Smooth muscle cell (in vitro differentiated cells): ENCODE results near the gene FRRS1L. TPM values are rescaled to one million over a fixed set of nuclear protein-coding genes. Genes with fewer than 3 reads are reported as not detected.

Experiments
- DNase-seq: peaks from one replicate; lab custom pipeline; 2025; ENCODE audit not compliant: unreplicated experiment; lab: John Stamatoyannopoulos, UW
- H2AFZ ChIP-seq: fragments of 200-600 bp; sonication (generic); 2 replicates; pipeline ENCODE4 v1.6.0; 2016; ENCODE audit warnings: antibody characterized with exemption, low read depth, mild to moderate bottlenecking
- H3F3A ChIP-seq: fragments of 200-600 bp; sonication (generic); 2 replicates; pipeline ENCODE4 v1.6.0; 2017; ENCODE audit warnings: antibody characterized with exemption, low read depth
- H3K27ac ChIP-seq: fragments of 200-600 bp; sonication (generic); 2 replicates; pipeline ENCODE4 v1.5.1; 2016; ENCODE audit warnings: low read depth, mild to moderate bottlenecking
- H3K27me3 ChIP-seq: fragments of 200-600 bp; sonication (generic); 2 replicates; pipeline ENCODE4 v1.6.1; 2016; ENCODE audit warnings: low read depth, mild to moderate bottlenecking
- H3K36me3 ChIP-seq: fragments of 200-600 bp; sonication (generic); 2 replicates; pipeline ENCODE4 v1.5.1; 2016; ENCODE audit warnings: low read depth
- H3K4me1 ChIP-seq: fragments of 200-600 bp; sonication (generic); 2 replicates; pipeline ENCODE4 v1.5.1; 2016; ENCODE audit warnings: low read depth
- H3K4me2 ChIP-seq: fragments of 200-600 bp; sonication (generic); 2 replicates; pipeline ENCODE4 v1.6.0; 2016; ENCODE audit warnings: mild to moderate bottlenecking
- H3K4me3 ChIP-seq: fragments of 200-600 bp; sonication (generic); 2 replicates; pipeline ENCODE4 v1.5.1; 2016; ENCODE audit warnings: mild to moderate bottlenecking
- H3K79me2 ChIP-seq: fragments of 200-600 bp; sonication (generic); 2 replicates; pipeline ENCODE4 v1.6.0; 2016; ENCODE audit warnings: low read depth, mild to moderate bottlenecking
- H3K9ac ChIP-seq: fragments of 200-600 bp; sonication (generic); 2 replicates; pipeline ENCODE4 v1.6.0; 2016; ENCODE audit warnings: low read depth
- H3K9me3 ChIP-seq: fragments of 200-600 bp; sonication (generic); replicated peaks from 2 replicates; pipeline ENCODE4 v1.5.1; 2016; ENCODE audit warnings: low read depth
- H4K20me1 ChIP-seq: fragments of 200-600 bp; sonication (generic); 2 replicates; pipeline ENCODE4 v1.6.0; 2016; ENCODE audit warnings: low read depth
- CTCF ChIP-seq: fragments of 200-600 bp; sonication (generic); IDR thresholded peaks from 2 replicates; pipeline ENCODE4 v1.5.1; 2017; ENCODE audit warnings: borderline replicate concordance, mild to moderate bottlenecking, antibody characterized with exemption; ENCODE audit not compliant: insufficient read depth, poor library complexity, severe bottlenecking
- WGBS: methylation state at CpG from one replicate; pipeline ENCODE4 v1.1.7; 2016; ENCODE audit warnings: low lambda C conversion rate; 5-methylcytosine and 5-hydroxymethylcytosine counted together
- polyA plus RNA-seq: library from polyadenylated mRNA; unstranded; fragments of >200 nt; fragmentation: Nextera tagmentation; extraction: Ambion mirVana; gene quantifications from 2 replicates; pipeline ENCODE4 v1.2.1, GENCODE V29; 2016
- total RNA-seq: library from RNA; depleted of rRNA; stranded (reverse); fragments of >200 nt; gene quantifications from 2 replicates; pipeline ENCODE4 v1.2.3, GENCODE V29; 2014

The FRRS1L gene
- total and polyA plus RNA-seq, 2 experiments from 2014 or later = 0.36 TPM; not detected in 1

GRCh38 chr9:109159583-109159982 lies 7.5 kb downstream of the FRRS1L start:
- H2AFZ ChIP-seq = no peak overlapping the region
- H3K4me2 ChIP-seq = no peak overlapping the region
- DNase-seq = no peak
- no peak overlapping the region for H3K4me3 ChIP-seq
- no peaks in the 10 kb centered on the region for H4K20me1 ChIP-seq
- H3F3A ChIP-seq = no peaks in the 10 kb centered on the region
- no peaks in the 10 kb centered on the region for H3K79me2 ChIP-seq
- H3K9ac ChIP-seq = no peak overlapping the region
- no peak overlapping the region for H3K27ac ChIP-seq
- peaks cover 9% of the 10 kb centered on the region for H3K27me3 ChIP-seq
- H3K36me3 ChIP-seq = no peaks in the 10 kb centered on the region
- no peak for TF ChIP-seq CTCF
- H3K9me3 ChIP-seq = no peaks in the 10 kb centered on the region
- H3K4me1 ChIP-seq = no peaks in the 10 kb centered on the region
- WGBS = 98% methylated on average over 4 of the region's 4 CpGs

DNA sequence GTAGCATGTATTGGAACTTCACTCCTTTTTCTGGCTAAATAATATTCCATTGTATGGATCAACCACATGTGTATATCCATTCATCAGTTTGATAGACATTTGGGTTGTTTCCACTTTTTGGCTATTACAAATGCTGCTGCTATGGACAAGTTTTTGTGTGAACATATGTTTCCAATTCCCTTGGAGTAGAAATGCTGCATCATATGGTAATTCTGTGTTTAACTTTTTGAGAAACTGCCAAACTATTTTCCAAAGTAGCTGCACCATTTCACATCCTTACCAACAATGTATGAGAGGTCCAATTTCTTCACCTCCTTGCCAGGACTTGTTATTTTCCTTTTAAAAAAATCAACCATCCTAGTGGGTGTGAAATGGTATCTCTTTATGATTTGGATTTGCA lies 8.4 kb downstream of the FRRS1L start:
- H3K27ac ChIP-seq = no peak overlapping the region
- H3K4me3 ChIP-seq = no peak overlapping the region
- peaks cover 1% of the 10 kb centered on the region for H3K27me3 ChIP-seq
- DNase-seq = no peak
- no peak overlapping the region for H3K4me2 ChIP-seq
- H2AFZ ChIP-seq = no peak overlapping the region
- H3K9me3 ChIP-seq = no peaks in the 10 kb centered on the region
- no peak for TF ChIP-seq CTCF
- H3F3A ChIP-seq = no peaks in the 10 kb centered on the region
- no peak overlapping the region for H3K9ac ChIP-seq
- H3K4me1 ChIP-seq = no peaks in the 10 kb centered on the region
- no peaks in the 10 kb centered on the region for H4K20me1 ChIP-seq
- no peaks in the 10 kb centered on the region for H3K79me2 ChIP-seq
- H3K36me3 ChIP-seq = no peaks in the 10 kb centered on the region

- H3K27me3 ChIP-seq = no peaks in the 10 kb centered on the region
- no peak overlapping the region for H3K9ac ChIP-seq
- no peak overlapping the region for H3K27ac ChIP-seq
- no peak overlapping the region for H3K4me3 ChIP-seq
- TF ChIP-seq CTCF = no peak
- H2AFZ ChIP-seq = no peak overlapping the region
- no peaks in the 10 kb centered on the region for H3K36me3 ChIP-seq
- no peak for DNase-seq
- no peak overlapping the region for H3K4me2 ChIP-seq
- WGBS = 89% methylated on average over 8 of the region's 8 CpGs
- no peaks in the 10 kb centered on the region for H3F3A ChIP-seq
- H3K9me3 ChIP-seq = no peaks in the 10 kb centered on the region
- H4K20me1 ChIP-seq = no peaks in the 10 kb centered on the region
- H3K4me1 ChIP-seq = no peaks in the 10 kb centered on the region
- no peaks in the 10 kb centered on the region for H3K79me2 ChIP-seq
Measured at GRCh38 chr9:109156708-109157107, 10.3 kb downstream of the FRRS1L start.

- Histone ChIP-seq H3K9me3 (no peaks in the 10 kb centered on the region), H3K27me3 (peaks cover 11% of the 10 kb centered on the region), H4K20me1 (no peaks in the 10 kb centered on the region), H3K36me3 (no peaks in the 10 kb centered on the region), H3K9ac (no peak overlapping the region), H3F3A (no peaks in the 10 kb centered on the region), H3K4me3 (no peak overlapping the region), H3K79me2 (no peaks in the 10 kb centered on the region), H3K4me2 (no peak overlapping the region), H2AFZ (no peak overlapping the region), H3K27ac (no peak overlapping the region), H3K4me1 (no peaks in the 10 kb centered on the region)
- TF ChIP-seq CTCF = no peak
- no peak for DNase-seq
- 93% methylated on average over 3 of the region's 3 CpGs for WGBS
Measured at GRCh38 chr9:109150925-109151545, 16.0 kb downstream of the FRRS1L start.
